GM04503 (cell line): ENCODE results near the gene MAP3K19.
"Not testable (repeated sequence)": the region's sequence is repeated elsewhere in the genome, so short reads cannot be mapped to it uniquely, and the experiment has no call there.

ENCODE experiments used
- DNase-seq: peaks from one replicate; pipeline ENCODE4 v3.0.0-alpha.2; 2012; ENCODE audit warnings: low read depth

MAP3K19 gene

DNA sequence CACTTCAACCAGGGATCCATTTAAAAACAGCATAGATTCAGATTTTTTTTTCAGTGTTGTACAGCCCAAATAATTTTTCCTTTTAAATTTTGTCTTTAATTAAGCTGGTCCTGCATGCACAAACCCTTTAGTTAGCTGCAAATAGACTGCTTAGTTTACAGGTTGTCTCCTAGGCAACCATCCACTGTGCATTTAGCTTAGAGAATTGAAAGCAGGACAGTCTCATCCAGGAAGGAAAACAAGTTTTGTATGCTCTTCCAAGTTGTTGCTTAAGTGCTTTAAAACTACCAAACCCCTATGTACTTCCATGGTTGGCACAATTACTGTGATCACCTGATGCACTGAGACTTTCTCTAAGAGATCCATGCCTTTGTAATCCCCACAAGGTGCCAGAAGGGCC, at the start of gene MAP3K19:
MAP3K19 (minus strand) TSS at position 148 of the 400 bp plus-strand sequence. CDS start 22,800 bp downstream, outside the sequence.
- DNase-seq, result no peak

DNA sequence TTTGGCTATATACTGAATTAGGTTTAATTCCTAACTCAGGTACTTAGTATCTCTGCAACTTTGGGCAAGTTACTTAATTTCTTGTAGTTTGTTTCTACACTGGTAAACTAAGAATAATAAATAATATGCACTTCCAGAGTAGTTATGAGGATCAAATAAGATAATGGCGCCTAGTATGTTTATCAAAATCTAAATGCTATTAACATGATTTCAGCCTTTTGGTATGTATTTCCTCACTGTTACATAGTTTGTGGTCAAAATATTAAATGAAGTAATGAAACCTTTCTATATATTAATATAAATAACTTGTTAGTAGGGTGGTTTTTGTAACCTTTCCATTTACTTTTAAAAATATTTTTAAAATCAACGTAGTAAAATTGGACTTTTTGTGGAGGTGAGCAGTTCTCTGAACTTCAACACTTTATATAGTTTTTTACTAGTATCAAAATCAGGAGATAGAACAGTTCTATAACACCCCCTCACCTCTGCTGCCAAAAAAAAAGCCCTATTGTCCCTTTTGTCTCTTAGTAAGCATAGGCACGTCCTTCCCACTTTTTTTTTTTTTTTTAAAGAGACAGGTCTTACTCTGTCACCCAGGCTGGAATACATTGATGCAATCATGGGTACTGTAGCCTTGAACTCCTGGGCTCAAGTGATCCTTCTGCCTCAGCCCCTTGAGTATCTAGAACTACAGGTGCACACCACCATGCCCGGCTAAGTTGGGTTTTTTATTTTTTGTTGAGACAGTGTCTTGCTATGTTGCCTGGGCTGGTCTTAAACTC, 49.6 kb upstream of the MAP3K19 start:
- DNase-seq, result no peak

DNA sequence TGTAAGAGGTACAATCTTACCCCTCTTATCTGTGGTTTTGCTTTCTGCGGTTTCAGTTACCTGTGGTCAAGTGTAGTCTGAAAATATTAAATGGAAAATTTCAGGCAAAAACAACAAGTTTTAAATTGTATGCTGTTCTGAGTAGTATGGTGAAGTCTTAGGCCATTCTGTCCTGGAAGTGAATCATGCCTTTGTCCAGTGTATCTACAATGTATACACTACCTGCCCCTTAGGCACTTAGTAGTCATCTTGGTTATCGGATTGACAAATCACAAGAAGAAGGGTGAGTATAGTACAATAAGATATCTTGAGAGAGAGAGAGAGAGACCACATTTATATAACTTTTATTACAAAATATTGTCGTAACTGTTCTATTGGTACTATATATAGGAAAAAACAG, 48.3 kb upstream of the MAP3K19 start:
- DNase-seq, result no peak

- DNase-seq, result no peak
Observed at GRCh38 chr2:135094508-135094907, 47.3 kb upstream of the MAP3K19 start.

- DNase-seq, result no peak
Observed at GRCh38 chr2:135093670-135094330, 46.6 kb upstream of the MAP3K19 start.

GRCh38 chr2:135093193-135093592, 45.9 kb upstream of the MAP3K19 start:
- DNase-seq, result no peak

GRCh38 chr2:135091681-135092080, 44.4 kb upstream of the MAP3K19 start:
- DNase-seq, result no peak

DNA sequence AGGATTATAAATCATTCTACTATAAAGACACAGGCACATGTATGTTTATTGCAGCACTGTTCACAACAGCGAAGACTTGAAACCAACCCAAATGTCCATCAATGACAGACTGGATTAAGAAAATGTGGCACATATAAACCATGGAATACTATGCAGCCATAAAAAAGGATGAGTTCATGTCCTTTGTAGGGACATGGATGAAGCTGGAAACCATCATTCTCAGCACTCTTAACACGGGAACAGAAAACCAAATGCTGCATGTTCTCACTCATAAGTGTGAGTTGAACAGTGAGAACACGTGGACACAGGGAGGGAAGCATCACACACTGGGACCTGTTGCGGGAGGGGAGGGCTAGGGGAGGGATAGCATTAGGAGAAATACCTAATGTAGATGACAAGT, 42.4 kb upstream of the MAP3K19 start:
- DNase-seq, result not testable (repeated sequence)

DNA sequence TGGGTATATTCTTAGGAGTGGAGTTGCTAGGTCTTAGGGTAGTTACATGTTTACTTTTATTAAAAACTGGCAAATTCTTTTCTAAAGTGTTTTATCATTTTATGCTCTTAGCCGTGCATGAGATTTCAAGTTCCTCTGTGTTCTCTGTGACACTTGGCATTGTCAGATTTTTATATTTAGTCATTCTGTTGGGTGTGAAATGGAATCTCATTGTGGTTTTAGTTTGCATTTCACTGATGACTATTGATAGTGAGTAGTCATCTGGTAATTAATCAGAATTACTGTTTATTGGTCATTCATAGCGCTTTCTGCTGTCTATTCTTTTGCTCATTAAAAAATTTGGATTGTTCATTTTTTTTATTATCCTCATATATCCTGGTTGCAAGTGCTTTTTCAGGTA, 39.0 kb upstream of the MAP3K19 start:
- no peak for DNase-seq

DNA sequence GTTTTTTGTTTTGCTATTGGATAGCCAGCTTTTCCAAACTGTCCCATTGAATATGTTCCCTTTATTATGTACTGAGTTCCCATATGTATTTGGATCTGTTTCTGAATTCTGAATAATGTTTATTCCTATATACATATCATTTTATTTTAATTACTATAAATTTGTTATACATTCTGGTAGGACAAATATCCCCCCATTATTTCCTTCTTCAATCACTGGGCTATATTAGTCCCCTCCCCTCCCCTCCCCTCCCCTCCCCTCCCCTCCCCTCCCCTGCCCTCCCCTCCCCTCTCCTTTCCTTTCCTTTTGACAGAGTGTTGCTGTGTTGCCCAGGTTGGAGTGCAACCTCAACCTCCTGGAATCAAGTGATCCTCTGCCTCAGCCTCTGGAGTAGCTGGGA, 31.2 kb upstream of the MAP3K19 start:
- no peak for DNase-seq

DNA sequence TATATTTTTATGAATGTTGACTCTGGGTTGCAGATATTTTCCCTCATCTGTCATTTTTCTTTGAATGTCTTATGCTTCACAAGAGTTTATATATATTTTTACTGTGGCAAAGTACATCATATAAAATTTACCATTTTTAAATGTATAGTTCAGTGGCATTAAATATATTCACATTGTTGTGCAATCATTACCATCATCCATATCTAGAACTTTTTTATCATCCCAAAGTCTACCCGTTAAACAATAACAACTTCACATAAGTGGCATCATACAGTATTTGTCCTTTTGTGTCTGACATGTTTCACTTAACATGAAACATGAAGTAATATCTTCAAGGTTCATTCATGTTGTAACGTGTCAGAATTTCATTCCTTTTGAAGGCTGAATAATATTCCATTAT, 29.3 kb upstream of the MAP3K19 start:
- DNase-seq, result no peak

- DNase-seq, result no peak
Observed at GRCh38 chr2:135074216-135074615, 27.0 kb upstream of the MAP3K19 start.

GRCh38 chr2:135072125-135072997, 25.1 kb upstream of the MAP3K19 start:
- no peak for DNase-seq

- no peak for DNase-seq
Observed at GRCh38 chr2:135066710-135067109, 19.5 kb upstream of the MAP3K19 start.

DNA sequence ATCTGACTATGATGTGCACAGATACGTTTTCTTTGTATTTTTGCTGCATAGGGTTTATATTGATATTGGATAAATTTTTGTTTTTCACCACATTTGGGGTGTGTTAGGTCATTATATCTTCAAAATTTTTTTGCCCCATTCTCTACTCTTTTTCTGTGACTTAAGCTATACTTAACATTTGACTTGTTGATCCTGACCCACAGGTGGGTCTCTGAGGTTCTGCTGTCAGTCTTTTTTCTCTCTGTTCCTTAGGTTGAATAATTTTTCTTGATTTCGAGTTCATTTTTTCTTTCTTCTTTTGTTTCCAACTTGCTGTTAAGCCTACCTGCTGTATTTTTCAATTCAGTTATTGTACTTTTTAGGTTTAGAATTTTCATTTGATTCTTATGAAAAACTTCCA, 16.9 kb upstream of the MAP3K19 start:
- DNase-seq, result no peak

DNA sequence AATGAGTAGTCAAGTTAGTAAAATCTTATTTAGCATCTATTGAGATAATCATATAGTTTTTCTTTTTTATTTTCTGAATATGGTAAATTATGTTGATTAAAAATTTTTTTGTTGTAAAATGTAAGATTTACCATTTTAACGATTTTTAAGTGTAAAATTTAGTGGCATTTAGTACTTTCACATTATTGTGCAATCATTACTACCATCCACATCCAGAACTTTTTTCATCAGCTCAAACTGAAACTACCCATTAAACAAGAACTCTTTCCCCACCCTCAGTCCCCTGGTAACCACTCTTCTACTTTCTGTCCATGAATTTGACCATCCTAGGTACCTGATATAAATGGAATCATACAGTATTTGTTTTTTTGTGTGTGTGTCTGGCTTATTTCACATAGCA, 16.0 kb upstream of the MAP3K19 start:
- DNase-seq, result no peak

DNA sequence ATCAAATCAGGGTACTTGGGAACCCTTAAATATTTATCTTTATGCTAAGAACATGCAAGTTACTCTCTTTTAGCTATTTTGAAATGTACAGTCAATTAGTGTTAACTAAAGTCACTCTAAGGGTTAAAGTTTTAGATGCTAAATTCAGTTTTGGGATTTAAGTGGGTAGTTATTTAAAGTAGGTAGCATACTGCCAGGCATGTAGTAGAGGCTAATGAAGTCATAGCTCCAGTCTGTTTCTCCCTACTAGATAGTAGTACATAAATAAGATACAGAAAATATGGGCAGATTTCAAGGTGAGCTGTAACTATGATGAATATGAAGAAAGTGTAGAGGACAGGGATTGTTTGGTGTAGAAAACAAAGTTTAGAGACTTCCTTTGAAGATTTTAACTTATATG, 12.3 kb upstream of the MAP3K19 start:
- DNase-seq, result no peak

- DNase-seq, result no peak
Observed at GRCh38 chr2:135056790-135057189, 9.5 kb upstream of the MAP3K19 start.

DNA sequence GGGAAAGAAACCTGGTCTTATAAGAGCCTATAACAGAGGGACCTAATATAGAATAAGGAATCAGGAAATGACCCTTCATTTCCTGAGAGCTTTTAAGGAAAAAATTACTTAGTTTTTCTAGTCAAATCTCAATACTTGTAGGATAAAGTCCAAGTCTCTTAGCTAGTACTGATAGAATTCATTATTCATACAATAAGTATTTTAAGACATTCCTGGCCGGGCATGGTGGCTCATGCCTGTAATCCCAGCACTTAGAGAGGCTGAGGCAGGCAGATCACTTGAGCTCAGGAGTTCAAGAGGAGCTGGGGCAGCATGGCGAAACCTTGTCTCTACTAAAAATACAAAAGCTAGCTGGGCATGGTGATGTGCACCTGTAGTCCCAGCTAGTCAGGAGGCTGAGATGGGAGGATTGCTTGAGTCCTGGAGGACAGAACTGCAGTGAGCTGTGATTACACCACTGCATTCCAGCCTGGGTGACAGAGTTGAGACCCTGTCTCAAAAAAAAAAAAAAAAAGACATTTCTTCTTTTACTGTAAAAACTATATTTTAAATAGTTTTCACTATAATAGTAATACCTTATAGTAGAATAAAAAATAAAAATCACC, 8.0 kb upstream of the MAP3K19 start:
- DNase-seq, result peak; percentile 49

DNA sequence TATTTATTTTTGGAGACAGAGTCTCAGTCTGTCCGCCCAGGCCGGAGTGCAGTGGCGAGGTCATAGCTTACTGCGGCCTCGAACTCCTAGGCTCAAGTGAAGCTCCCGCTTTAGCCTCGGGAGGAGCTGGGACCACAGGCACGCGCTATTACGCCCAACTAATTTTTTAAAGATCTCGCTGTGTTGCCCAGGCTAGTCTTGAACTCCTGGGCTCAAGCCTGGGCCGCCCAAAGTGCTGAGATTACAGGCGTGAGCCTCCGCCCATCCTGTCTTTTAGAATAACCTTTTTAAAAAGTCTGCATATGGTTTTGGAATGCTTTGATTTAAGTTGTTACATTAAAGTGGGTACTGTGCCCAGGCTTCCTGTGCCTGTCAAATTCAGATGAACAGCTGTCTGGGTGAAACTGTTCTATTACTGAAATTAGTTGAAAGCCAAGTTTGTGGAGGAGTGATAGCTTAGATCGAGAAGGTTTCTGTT, 5.8 kb upstream of the MAP3K19 start:
- no peak for DNase-seq

- peak; percentile 38 for DNase-seq
Observed at GRCh38 chr2:135052042-135052876, 5.0 kb upstream of the MAP3K19 start, which contains the start of gene RAB3GAP1. Gene RAB3GAP1 (plus strand): TSS chr2:135052292. CDS start chr2:135052308, 16 bp downstream.
